AG04450 (cell line): ENCODE measurements around the gene PLEKHA6. TPM values are rescaled to one million over a fixed set of nuclear protein-coding genes. Genes with fewer than 3 reads are reported as not detected.

ENCODE experiments used
- CTCF ChIA-PET: fragments of 300-600, 350-600 bp; formaldehyde crosslinking; extraction: SDS; loops from one replicate; lab custom pipeline; 2022; ENCODE audit warnings: antibody characterized with exemption, inconsistent platforms; lab: Charles Lee
- POLR2A ChIA-PET: fragments of 350-600 bp; formaldehyde crosslinking; extraction: SDS; loops from one replicate; lab custom pipeline; 2021; ENCODE audit warnings: antibody characterized with exemption, inconsistent platforms; lab: Yijun Ruan, JAX
- DNase-seq: peaks from one replicate; pipeline ENCODE4 v3.0.0-alpha.2; 2011; ENCODE audit warnings: low read depth, low spot score
- H3K27ac ChIP-seq: one replicate; pipeline ENCODE4 v1.5.1; 2012; ENCODE audit warnings: low read depth, low read length, control low read depth
- H3K27me3 ChIP-seq: one replicate; pipeline ENCODE4 v1.6.0; 2012; ENCODE audit warnings: low read length; ENCODE audit not compliant: control insufficient read depth, insufficient read depth
- H3K4me3 ChIP-seq: 2 replicates; pipeline ENCODE4 v1.5.1; 2011; ENCODE audit warnings: mild to moderate bottlenecking, low read depth, low read length, control low read depth
- H3K9me3 ChIP-seq: 2 replicates; pipeline ENCODE4 v1.5.1; 2012; ENCODE audit warnings: low read length; ENCODE audit not compliant: control insufficient read depth, insufficient read depth
- polyA plus RNA-seq: library from polyadenylated mRNA; depleted of rRNA; stranded (reverse); fragments of >200 nt; gene quantifications from 2 replicates; pipeline ENCODE4 v1.2.3, GENCODE V29; 2011
- TF ChIP-seq, protein P1 (sequence below): IDR thresholded peaks from 2 replicates; pipeline ENCODE4 v1.5.1; 2011; ENCODE audit warnings: low read depth, low read length, control low read depth, inconsistent platforms

The PLEKHA6 gene
- polyA plus RNA-seq, 1 experiment: 6.8 TPM

- TF ChIP-seq, protein P1, sequence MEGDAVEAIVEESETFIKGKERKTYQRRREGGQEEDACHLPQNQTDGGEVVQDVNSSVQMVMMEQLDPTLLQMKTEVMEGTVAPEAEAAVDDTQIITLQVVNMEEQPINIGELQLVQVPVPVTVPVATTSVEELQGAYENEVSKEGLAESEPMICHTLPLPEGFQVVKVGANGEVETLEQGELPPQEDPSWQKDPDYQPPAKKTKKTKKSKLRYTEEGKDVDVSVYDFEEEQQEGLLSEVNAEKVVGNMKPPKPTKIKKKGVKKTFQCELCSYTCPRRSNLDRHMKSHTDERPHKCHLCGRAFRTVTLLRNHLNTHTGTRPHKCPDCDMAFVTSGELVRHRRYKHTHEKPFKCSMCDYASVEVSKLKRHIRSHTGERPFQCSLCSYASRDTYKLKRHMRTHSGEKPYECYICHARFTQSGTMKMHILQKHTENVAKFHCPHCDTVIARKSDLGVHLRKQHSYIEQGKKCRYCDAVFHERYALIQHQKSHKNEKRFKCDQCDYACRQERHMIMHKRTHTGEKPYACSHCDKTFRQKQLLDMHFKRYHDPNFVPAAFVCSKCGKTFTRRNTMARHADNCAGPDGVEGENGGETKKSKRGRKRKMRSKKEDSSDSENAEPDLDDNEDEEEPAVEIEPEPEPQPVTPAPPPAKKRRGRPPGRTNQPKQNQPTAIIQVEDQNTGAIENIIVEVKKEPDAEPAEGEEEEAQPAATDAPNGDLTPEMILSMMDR: no peak
- no peak overlapping the region for H3K27ac ChIP-seq
- no peaks in the 10 kb centered on the region for H3K27me3 ChIP-seq
- H3K4me3 ChIP-seq: no peak overlapping the region
- no peaks in the 10 kb centered on the region; the same call in 1 of the 2 replicates for H3K9me3 ChIP-seq
- POLR2A ChIA-PET: no interaction called here
- CTCF ChIA-PET: interaction anchor here (1.4 to 1.8 kb wide), 2 partner anchors 8 to 141 kb away, joined by 5 read pairs; partner anchors contain the start of gene GOLT1A
- no peak for DNase-seq
Measured at GRCh38 chr1:204222006-204222763, 137.5 kb downstream of the PLEKHA6 start.

DNA sequence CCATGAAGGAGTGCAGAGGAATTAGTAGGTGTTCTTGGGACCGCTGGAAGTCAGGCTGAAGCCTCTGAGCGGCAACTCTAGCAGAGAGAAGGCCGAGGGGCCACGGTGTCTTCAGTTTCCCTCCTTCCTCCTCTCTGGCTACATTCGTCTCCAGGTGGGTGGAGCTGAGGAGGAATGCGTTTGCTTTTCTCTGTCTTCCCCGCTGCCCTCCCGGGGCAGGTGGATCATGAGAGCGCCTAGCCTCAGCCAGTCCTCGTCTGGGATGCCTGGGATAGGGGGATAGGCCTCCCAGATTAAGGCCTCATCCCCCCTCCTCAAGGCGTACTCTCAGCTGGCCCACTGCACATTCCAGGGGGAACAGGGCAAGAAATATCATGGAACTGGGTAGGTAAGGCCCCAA lies 138.5 kb downstream of the PLEKHA6 start:
- TF ChIP-seq, protein P1: no peak
- no peaks in the 10 kb centered on the region; the same call in 1 of the 2 replicates for H3K9me3 ChIP-seq
- ChIA-PET CTCF (interaction anchor here (1.8 kb wide), 1 partner anchor 142 kb away, joined by 5 read pairs; no protein-coding TSS in a partner anchor), POLR2A (no interaction called here)
- no peaks in the 10 kb centered on the region for H3K27me3 ChIP-seq
- no peak for DNase-seq
- no peak overlapping the region for H3K27ac ChIP-seq
- H3K4me3 ChIP-seq: no peak overlapping the region

DNA sequence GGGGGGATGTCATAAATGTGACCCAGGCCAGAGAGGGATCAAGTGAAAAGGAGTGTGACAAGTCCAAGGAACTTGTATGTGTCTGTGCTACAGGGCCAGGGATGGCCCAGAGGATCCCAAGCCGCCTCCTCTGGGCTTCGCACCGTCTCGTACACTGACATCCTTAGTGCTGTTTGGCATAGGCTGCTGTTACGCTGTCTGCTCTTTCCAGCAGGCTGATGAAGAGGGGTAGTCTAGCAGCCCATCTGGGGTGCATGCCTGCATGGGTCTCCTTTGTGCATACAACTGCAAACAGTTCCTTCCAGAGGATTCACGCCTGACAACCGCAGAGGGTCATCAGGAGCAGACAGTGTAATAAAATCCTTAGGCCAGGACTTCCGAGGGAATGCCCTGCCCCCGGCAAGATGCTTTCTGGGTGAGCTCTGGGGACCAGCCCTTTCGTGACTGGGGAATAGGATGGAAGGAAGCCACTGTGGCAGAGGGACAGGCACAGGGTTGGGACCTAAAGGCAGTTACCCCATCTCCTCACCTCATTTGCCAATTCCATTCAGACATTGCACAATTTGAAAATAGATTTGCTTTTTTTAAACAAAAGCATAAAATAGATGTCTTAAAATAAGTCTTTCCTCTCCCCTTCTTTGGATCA lies 139.6 kb downstream of the PLEKHA6 start:
- no peak for DNase-seq
- H3K9me3 ChIP-seq: no peaks in the 10 kb centered on the region
- CTCF ChIA-PET: interaction anchor here (0.9 to 7.7 kb wide), 4 partner anchors 14 to 143 kb away, joined by 4 to 195 read pairs (median 32); partner anchors contain the start of gene PLEKHA6

DNA sequence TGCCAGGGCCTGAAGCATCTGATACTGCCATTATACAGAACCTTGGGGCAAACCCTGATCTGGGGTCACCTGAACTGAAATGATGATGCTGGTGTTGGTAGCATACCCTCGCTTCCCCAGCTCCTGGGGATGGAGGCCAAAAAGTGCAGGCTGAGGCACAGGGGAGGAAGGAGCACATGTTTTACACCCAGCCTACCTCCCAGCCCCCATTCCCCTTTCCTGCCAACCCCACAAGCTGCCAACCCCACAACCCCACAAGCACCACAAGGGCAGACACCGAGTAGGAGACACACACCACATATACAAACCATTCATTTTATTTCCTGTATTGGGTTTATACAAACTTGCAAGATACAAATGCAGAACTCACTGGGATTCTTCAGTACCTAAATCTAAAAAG lies 141.2 kb downstream of the PLEKHA6 start:
- POLR2A ChIA-PET: interaction anchor here (0.6 kb wide), 1 partner anchor 857 kb away, joined by 3 read pairs; no protein-coding TSS in a partner anchor
- H3K9me3 ChIP-seq: no peaks in the 10 kb centered on the region; the same call in 1 of the 2 replicates
- H3K4me3 ChIP-seq: no peak overlapping the region

More for the DNA sequence above, 139.6 kb downstream of the PLEKHA6 start:
- H3K27me3 ChIP-seq: no peaks in the 10 kb centered on the region
- POLR2A ChIA-PET: no interaction called here
- TF ChIP-seq, protein P1: no peak
- no peak overlapping the region for H3K27ac ChIP-seq
- no peak overlapping the region for H3K4me3 ChIP-seq

More for the DNA sequence above, 141.2 kb downstream of the PLEKHA6 start:
- no peak for DNase-seq
- peaks cover under 1% of the 10 kb centered on the region for H3K27me3 ChIP-seq
- CTCF ChIA-PET: interaction anchor here (1.9 to 7.7 kb wide), 3 partner anchors 13 to 143 kb away, joined by 4 to 195 read pairs (median 58); partner anchors contain the start of gene PLEKHA6
- TF ChIP-seq, protein P1: no peak
- no peak overlapping the region for H3K27ac ChIP-seq
